Glutamatergic neuron (in vitro differentiated cells): ENCODE measurements around the gene OOEP. TPM values are rescaled to one million over a fixed set of nuclear protein-coding genes. Genes with fewer than 3 reads are reported as not detected.

Experiments used
- DNase-seq: peaks from one replicate; pipeline ENCODE4 v3.0.0; 2022
- H3K27ac Mint-ChIP-seq: one replicate; pipeline ENCODE4 v1.8.0; 2020; ENCODE audit warnings: mild to moderate bottlenecking, mixed read lengths, inconsistent platforms; ENCODE audit not compliant: unreplicated experiment
- H3K27me3 Mint-ChIP-seq: one replicate; pipeline ENCODE4 v1.8.0; 2020; ENCODE audit warnings: mild to moderate bottlenecking, moderate library complexity, mixed read lengths, inconsistent platforms; ENCODE audit not compliant: unreplicated experiment
- H3K36me3 Mint-ChIP-seq: one replicate; pipeline ENCODE4 v1.8.0; 2020; ENCODE audit warnings: mild to moderate bottlenecking, mixed read lengths, inconsistent platforms; ENCODE audit not compliant: unreplicated experiment
- H3K4me1 Mint-ChIP-seq: one replicate; pipeline ENCODE4 v1.8.0; 2020; ENCODE audit warnings: mild to moderate bottlenecking, low read depth, mixed read lengths, inconsistent platforms; ENCODE audit not compliant: unreplicated experiment
- H3K4me3 Mint-ChIP-seq: one replicate; pipeline ENCODE4 v1.8.0; 2020; ENCODE audit warnings: mild to moderate bottlenecking, mixed read lengths, inconsistent platforms; ENCODE audit not compliant: unreplicated experiment
- H3K9me3 Mint-ChIP-seq: one replicate; pipeline ENCODE4 v1.8.0; 2020; ENCODE audit warnings: mild to moderate bottlenecking, moderate library complexity, mixed read lengths, inconsistent platforms; ENCODE audit not compliant: unreplicated experiment
- CTCF ChIP-seq: fragments of 200-600 bp; sonication (generic); IDR thresholded peaks from one replicate; pipeline ENCODE4 v1.5.0; 2021; ENCODE audit not compliant: partially characterized antibody, unreplicated experiment
- long read RNA-seq: library from polyadenylated mRNA; unstranded; transcript quantifications from one replicate; pipeline ENCODE4 v2.0.0, GENCODE V29; 2020; ENCODE audit not compliant: unreplicated experiment
- total RNA-seq: library from RNA; stranded (reverse); fragmentation: NEBNext Ultra II Directional; extraction: Animal tissue kit (Norgen Biotek cat#: 25700); gene quantifications from one replicate; pipeline ENCODE4 v1.2.1, GENCODE V29; 2021; ENCODE audit not compliant: unreplicated experiment

The OOEP gene
- not detected for total RNA-seq
- long read RNA-seq, partial matches to known transcripts: 0 of 1 reads
- long read RNA-seq, other reads (novel, unspliced or antisense): 1 of 1 reads

GRCh38 chr6:73369563-73369962 is at the start of gene OOEP:
OOEP (minus strand) TSS chr6:73369897; CDS start chr6:73369792, 105 bp downstream.
- Mint-ChIP-seq H3K4me3 (no peak within 1 kb of the TSS), H3K9me3 (no peaks in the 10 kb centered on the region), H3K27me3 (peaks cover 2% of the 10 kb centered on the region), H3K36me3 (no peaks in the 10 kb centered on the region), H3K4me1 (no peaks in the 10 kb centered on the region), H3K27ac (no peak within 1 kb of the TSS)
- no peak for TF ChIP-seq CTCF
- no peak for DNase-seq

- no peak for DNase-seq
- no peak overlapping the region for H3K4me3 Mint-ChIP-seq
- no peak for TF ChIP-seq CTCF
- H3K27me3 Mint-ChIP-seq: no peaks in the 10 kb centered on the region
- no peaks in the 10 kb centered on the region for H3K9me3 Mint-ChIP-seq
- no peaks in the 10 kb centered on the region for H3K36me3 Mint-ChIP-seq
- H3K4me1 Mint-ChIP-seq: no peaks in the 10 kb centered on the region
- H3K27ac Mint-ChIP-seq: no peak overlapping the region
These were observed 48.5 kb upstream of the OOEP start for GRCh38 chr6:73418081-73418741.

GRCh38 chr6:73413102-73413501 is 43.4 kb upstream of the OOEP start:
- Mint-ChIP-seq H3K27ac (no peak overlapping the region), H3K36me3 (no peaks in the 10 kb centered on the region), H3K27me3 (no peaks in the 10 kb centered on the region), H3K4me3 (no peak overlapping the region), H3K9me3 (no peaks in the 10 kb centered on the region), H3K4me1 (no peaks in the 10 kb centered on the region)
- no peak for TF ChIP-seq CTCF
- no peak for DNase-seq

GRCh38 chr6:73409395-73409794 is 39.7 kb upstream of the OOEP start:
- Mint-ChIP-seq H3K9me3 (no peaks in the 10 kb centered on the region), H3K27ac (no peak overlapping the region), H3K36me3 (no peaks in the 10 kb centered on the region), H3K4me1 (no peaks in the 10 kb centered on the region), H3K27me3 (no peaks in the 10 kb centered on the region), H3K4me3 (no peak overlapping the region)
- TF ChIP-seq CTCF: no peak
- DNase-seq: no peak

- H3K27ac Mint-ChIP-seq: no peak overlapping the region
- DNase-seq: no peak
- TF ChIP-seq CTCF: no peak
- no peaks in the 10 kb centered on the region for H3K9me3 Mint-ChIP-seq
- no peak overlapping the region for H3K4me3 Mint-ChIP-seq
- H3K36me3 Mint-ChIP-seq: no peaks in the 10 kb centered on the region
- no peaks in the 10 kb centered on the region for H3K4me1 Mint-ChIP-seq
- H3K27me3 Mint-ChIP-seq: no peaks in the 10 kb centered on the region
These were observed 31.0 kb upstream of the OOEP start for GRCh38 chr6:73400656-73401055.
